DOHH2 (cell line): Measurements from ENCODE around the gene SPNS2.

Experiments
- EZH2phosphoT487 ChIP-seq: fragments of 200-600 bp; sonication (generic); IDR thresholded peaks from 2 replicates; pipeline ENCODE4 v1.6.1; 2017; ENCODE audit warnings: borderline replicate concordance, mild to moderate bottlenecking, antibody characterized with exemption, low read length, moderate library complexity, mixed read lengths
- TF ChIP-seq, protein P1 (sequence below): fragments of 200-600 bp; sonication (generic); IDR thresholded peaks from one replicate; pipeline ENCODE4 v1.5.1; 2014; ENCODE audit warnings: antibody characterized with exemption, mild to moderate bottlenecking, low read depth, low read length; ENCODE audit not compliant: poor library complexity, severe bottlenecking

GRCh38 chr17:4536259-4536741 lies 37.6 kb downstream of the SPNS2 start:
- TF ChIP-seq EZH2phosphoT487, result no peak
- TF ChIP-seq, protein P1, sequence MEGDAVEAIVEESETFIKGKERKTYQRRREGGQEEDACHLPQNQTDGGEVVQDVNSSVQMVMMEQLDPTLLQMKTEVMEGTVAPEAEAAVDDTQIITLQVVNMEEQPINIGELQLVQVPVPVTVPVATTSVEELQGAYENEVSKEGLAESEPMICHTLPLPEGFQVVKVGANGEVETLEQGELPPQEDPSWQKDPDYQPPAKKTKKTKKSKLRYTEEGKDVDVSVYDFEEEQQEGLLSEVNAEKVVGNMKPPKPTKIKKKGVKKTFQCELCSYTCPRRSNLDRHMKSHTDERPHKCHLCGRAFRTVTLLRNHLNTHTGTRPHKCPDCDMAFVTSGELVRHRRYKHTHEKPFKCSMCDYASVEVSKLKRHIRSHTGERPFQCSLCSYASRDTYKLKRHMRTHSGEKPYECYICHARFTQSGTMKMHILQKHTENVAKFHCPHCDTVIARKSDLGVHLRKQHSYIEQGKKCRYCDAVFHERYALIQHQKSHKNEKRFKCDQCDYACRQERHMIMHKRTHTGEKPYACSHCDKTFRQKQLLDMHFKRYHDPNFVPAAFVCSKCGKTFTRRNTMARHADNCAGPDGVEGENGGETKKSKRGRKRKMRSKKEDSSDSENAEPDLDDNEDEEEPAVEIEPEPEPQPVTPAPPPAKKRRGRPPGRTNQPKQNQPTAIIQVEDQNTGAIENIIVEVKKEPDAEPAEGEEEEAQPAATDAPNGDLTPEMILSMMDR, result no peak
